ENCODE data around the gene BICD2.
A peak's percentile ranks its signal among the peaks of the same experiment; 100 is the strongest.

BICD2 gene

GRCh38 chr9:92711146-92711545, 53.5 kb downstream of the BICD2 start:
- in situ Hi-C loops (cut with MboI; ENCODE audit: low pct_unique_long_range_greater_than_20kb, low sequenced_read_pairs, unreplicated experiment), result no loop called here
- TF ChIP-seq, protein P1, sequence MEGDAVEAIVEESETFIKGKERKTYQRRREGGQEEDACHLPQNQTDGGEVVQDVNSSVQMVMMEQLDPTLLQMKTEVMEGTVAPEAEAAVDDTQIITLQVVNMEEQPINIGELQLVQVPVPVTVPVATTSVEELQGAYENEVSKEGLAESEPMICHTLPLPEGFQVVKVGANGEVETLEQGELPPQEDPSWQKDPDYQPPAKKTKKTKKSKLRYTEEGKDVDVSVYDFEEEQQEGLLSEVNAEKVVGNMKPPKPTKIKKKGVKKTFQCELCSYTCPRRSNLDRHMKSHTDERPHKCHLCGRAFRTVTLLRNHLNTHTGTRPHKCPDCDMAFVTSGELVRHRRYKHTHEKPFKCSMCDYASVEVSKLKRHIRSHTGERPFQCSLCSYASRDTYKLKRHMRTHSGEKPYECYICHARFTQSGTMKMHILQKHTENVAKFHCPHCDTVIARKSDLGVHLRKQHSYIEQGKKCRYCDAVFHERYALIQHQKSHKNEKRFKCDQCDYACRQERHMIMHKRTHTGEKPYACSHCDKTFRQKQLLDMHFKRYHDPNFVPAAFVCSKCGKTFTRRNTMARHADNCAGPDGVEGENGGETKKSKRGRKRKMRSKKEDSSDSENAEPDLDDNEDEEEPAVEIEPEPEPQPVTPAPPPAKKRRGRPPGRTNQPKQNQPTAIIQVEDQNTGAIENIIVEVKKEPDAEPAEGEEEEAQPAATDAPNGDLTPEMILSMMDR (IDR thresholded peaks at IDR 0.05; ENCODE audit: extremely low read depth, insufficient read depth, missing control alignments), result no peak
- DNase-seq (ENCODE audit: low spot score), result no peak

- TF ChIP-seq, protein P1 (IDR thresholded peaks at IDR 0.05; ENCODE audit: extremely low read depth, insufficient read depth, missing control alignments), result no peak
- in situ Hi-C loops (cut with MboI; ENCODE audit: low pct_unique_long_range_greater_than_20kb, low sequenced_read_pairs, unreplicated experiment), result no loop called here
- DNase-seq (ENCODE audit: low spot score), result no peak
Observed at GRCh38 chr9:92710368-92710767, 54.3 kb downstream of the BICD2 start.

GRCh38 chr9:92709954-92710353, 54.7 kb downstream of the BICD2 start:
- in situ Hi-C loops (cut with MboI; ENCODE audit: low pct_unique_long_range_greater_than_20kb, low sequenced_read_pairs, unreplicated experiment), result no loop called here
- TF ChIP-seq, protein P1 (IDR thresholded peaks at IDR 0.05; ENCODE audit: extremely low read depth, insufficient read depth, missing control alignments), result no peak
- no peak for DNase-seq (ENCODE audit: low spot score)

DNA sequence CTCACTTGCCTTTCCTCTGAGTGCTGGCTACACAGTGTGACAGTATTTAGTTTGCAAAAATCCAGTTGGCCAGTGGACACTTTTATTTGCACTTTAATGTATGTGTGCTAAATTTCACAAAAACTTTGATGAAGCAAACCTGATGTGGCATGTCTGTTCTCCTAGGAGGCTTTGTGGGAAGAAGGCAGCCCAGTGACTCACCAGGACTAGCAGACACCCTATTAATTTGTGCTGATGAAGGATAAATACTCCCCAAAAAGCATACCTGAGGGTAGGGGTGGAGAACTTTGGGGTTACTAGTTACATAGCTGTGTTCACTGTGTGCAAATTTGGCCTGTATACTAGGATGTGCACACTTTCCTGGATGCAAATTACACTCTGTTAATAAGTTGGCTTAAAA, 55.4 kb downstream of the BICD2 start:
- TF ChIP-seq, protein P1 (IDR thresholded peaks at IDR 0.05; ENCODE audit: extremely low read depth, insufficient read depth, missing control alignments), result no peak
- no peak for DNase-seq (ENCODE audit: low spot score)
- in situ Hi-C loops (cut with MboI; ENCODE audit: low pct_unique_long_range_greater_than_20kb, low sequenced_read_pairs, unreplicated experiment), result no loop called here

DNA sequence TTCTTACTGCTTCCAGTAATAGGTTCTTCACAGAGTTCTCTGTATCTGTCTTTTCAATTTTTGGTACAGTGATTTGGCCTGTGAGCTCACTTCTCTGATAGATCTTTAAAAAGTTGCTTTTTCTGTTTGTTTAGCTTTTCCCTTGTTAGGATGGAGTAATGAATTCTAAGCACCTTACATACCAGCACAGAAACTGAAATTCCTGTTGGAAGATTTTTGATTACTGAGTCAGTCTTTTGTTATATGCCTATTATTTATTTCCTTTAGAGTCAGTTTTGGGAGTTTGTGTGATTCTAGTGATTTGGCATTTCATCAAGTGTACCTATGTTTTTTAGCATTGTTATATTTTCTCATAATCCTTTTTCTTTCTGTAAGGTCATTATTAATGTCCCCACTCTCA, 57.1 kb downstream of the BICD2 start:
- in situ Hi-C loops (cut with MboI; ENCODE audit: low pct_unique_long_range_greater_than_20kb, low sequenced_read_pairs, unreplicated experiment), result no loop called here
- TF ChIP-seq, protein P1 (IDR thresholded peaks at IDR 0.05; ENCODE audit: extremely low read depth, insufficient read depth, missing control alignments), result no peak
- DNase-seq (ENCODE audit: low spot score), result no peak

DNA sequence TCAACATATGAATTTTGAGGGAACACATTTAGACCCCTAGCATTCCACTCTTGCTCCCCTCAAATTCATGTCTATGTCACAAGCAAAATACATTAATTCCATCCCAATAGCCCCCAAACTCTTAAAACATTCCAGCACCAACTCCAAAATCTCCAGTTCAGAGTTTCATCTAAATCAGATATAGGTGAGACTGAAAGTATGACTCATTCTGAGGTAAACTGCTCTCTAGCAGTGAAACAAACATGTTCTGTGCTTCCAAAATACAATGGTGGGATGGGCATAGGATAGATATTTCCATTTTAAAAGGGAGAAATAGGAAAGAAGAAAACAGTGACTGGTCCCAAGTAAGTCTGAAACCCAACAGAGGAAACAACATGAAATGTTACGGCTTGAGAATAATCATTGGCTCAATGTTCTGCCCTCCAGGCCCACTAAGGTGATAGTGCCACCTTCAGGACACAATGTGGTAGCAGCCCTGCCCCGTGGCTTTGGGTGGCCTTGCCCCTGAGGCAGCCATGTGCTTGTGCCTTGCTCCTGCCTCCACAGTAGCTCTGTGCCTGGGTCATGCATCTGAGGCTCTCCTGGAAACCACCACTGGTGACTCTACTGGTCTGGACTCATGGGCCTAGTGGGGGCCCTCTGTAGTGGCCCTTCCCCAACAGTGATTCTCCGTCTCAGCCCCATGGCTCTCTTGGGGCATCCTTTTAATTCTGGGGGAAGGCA, 58.3 kb downstream of the BICD2 start:
- in situ Hi-C loops (cut with MboI; ENCODE audit: low pct_unique_long_range_greater_than_20kb, low sequenced_read_pairs, unreplicated experiment), result no loop called here
- no peak for DNase-seq (ENCODE audit: low spot score)
- TF ChIP-seq, protein P1 (IDR thresholded peaks at IDR 0.05; ENCODE audit: extremely low read depth, insufficient read depth, missing control alignments), result peak; percentile 85

All from GM13977 (cell line).